Neural progenitor cell (in vitro differentiated cells): Measurements from ENCODE around the gene PCLAF. TPM values are rescaled to one million over a fixed set of nuclear protein-coding genes. Genes with fewer than 3 reads are reported as not detected.
A peak's percentile ranks its signal among the peaks of the same experiment; 100 is the strongest.

ENCODE experiments used
- DNase-seq: peaks from one replicate; pipeline ENCODE4 v3.0.0-alpha.2; 2016; ENCODE audit warnings: low spot score
- H2AFZ ChIP-seq: fragments of 200-600 bp; sonication (generic); replicated peaks from 2 replicates; pipeline ENCODE4 v1.6.1; 2016; ENCODE audit warnings: antibody characterized with exemption
- H3F3A ChIP-seq: fragments of 200-600 bp; sonication (generic); 2 replicates; pipeline ENCODE4 v1.6.1; 2016; ENCODE audit warnings: antibody characterized with exemption, low read depth
- H3K27ac ChIP-seq: fragments of 200-600 bp; sonication (generic); 2 replicates; pipeline ENCODE4 v1.5.1; 2016; ENCODE audit warnings: mild to moderate bottlenecking
- H3K27me3 ChIP-seq: fragments of 200-600 bp; sonication (generic); 2 replicates; pipeline ENCODE4 v1.6.1; 2016; ENCODE audit warnings: mild to moderate bottlenecking, moderate library complexity
- H3K36me3 ChIP-seq: fragments of 200-600 bp; sonication (generic); 2 replicates; pipeline ENCODE4 v1.5.1; 2016
- H3K4me1 ChIP-seq: fragments of 200-600 bp; sonication (generic); 2 replicates; pipeline ENCODE4 v1.6.1; 2016; ENCODE audit warnings: mixed run types
- H3K4me2 ChIP-seq: fragments of 200-600 bp; sonication (generic); 2 replicates; pipeline ENCODE4 v1.6.1; 2016
- H3K4me3 ChIP-seq: fragments of 200-600 bp; sonication (generic); 2 replicates; pipeline ENCODE4 v1.5.1; 2016
- H3K79me2 ChIP-seq: fragments of 200-600 bp; sonication (generic); 2 replicates; pipeline ENCODE4 v1.6.1; 2016; ENCODE audit warnings: low read depth
- H3K9ac ChIP-seq: fragments of 200-600 bp; sonication (generic); 2 replicates; pipeline ENCODE4 v1.6.1; 2016
- H3K9me3 ChIP-seq: fragments of 200-600 bp; sonication (generic); 2 replicates; pipeline ENCODE4 v1.5.1; 2016; ENCODE audit warnings: low read depth
- H4K20me1 ChIP-seq: fragments of 200-600 bp; sonication (generic); 2 replicates; pipeline ENCODE4 v1.6.1; 2016; ENCODE audit warnings: low read depth
- H3K27ac Mint-ChIP-seq: 3 replicates; pipeline ENCODE4 v1.8.0; 2021; ENCODE audit warnings: mixed read lengths
- H3K27me3 Mint-ChIP-seq: 2 replicates; pipeline ENCODE4 v1.8.0; 2022; ENCODE audit warnings: low read depth, mild to moderate bottlenecking, inconsistent platforms, moderate library complexity, mixed read lengths; ENCODE audit not compliant: insufficient read depth
- H3K36me3 Mint-ChIP-seq: 3 replicates; pipeline ENCODE4 v1.8.0; 2021; ENCODE audit warnings: mixed read lengths
- H3K4me1 Mint-ChIP-seq: 3 replicates; pipeline ENCODE4 v1.8.0; 2021; ENCODE audit warnings: mixed read lengths
- H3K4me3 Mint-ChIP-seq: 3 replicates; pipeline ENCODE4 v1.8.0; 2021; ENCODE audit warnings: mild to moderate bottlenecking, moderate library complexity, mixed read lengths
- H3K9me3 Mint-ChIP-seq: 3 replicates; pipeline ENCODE4 v1.8.0; 2020; ENCODE audit warnings: mixed read lengths
- CTCF ChIP-seq: fragments of 200-600 bp; sonication (generic); IDR thresholded peaks from 2 replicates; pipeline ENCODE4 v1.5.1; 2017; ENCODE audit warnings: antibody characterized with exemption, mild to moderate bottlenecking
- EZH2 ChIP-seq: fragments of 200-600 bp; sonication (generic); IDR thresholded peaks from 2 replicates; pipeline ENCODE4 v1.6.1; 2017; ENCODE audit warnings: antibody characterized with exemption, mild to moderate bottlenecking, moderate library complexity
- EZH2phosphoT487 ChIP-seq: fragments of 200-600 bp; sonication (generic); IDR thresholded peaks from 2 replicates; pipeline ENCODE4 v1.6.1; 2017; ENCODE audit warnings: antibody characterized with exemption
- total RNA-seq: library from RNA; depleted of rRNA; stranded (reverse); fragments of >200 nt; gene quantifications from 2 replicates; pipeline ENCODE4 v1.2.3, GENCODE V29; 2015; ENCODE audit warnings: low replicate concordance

The PCLAF gene
- total RNA-seq, result 119 and 220 TPM in 2 replicates

DNA sequence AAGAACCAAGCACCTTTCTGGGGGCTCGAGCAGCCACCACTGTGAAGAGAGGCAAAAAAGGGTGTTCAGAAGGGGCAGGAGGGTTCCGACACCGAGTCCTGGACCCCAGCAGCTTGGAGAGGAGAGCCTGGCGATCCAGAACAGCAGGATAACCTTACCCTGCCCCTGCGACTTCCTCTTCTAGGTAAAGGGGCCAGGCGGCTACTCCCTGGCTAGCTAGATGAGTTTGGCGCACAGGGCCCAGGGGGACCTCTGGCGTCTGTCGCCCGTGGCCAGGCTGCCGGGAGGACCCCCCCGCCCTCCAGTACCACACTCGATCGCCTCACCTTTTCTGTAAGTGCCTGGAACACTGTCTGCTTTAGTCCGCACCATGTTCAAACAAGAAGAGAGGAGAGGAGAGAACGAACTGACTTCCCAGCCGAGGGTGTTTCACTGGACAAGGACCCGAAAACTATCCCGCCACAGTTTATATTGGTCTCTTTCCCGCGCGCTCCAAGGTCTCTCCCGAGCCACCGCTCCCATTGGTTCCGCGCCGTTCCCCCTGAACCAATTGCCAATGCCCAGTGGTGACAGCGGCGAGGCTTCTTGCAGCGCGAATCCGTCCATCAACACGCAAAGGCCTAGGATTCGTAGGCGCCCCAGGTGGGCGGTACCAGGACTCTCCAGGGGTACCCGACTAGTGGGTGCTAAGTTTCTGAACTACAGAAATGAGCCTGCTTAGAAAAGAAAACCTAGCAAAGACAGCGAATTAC is at the start of gene PCLAF:
Gene PCLAF, minus strand, starts transcription at position 442 of the 752 bp plus-strand sequence. Its CDS starts 70 bp downstream, at position 372.
- TF ChIP-seq CTCF, result peak; percentile 6
- TF ChIP-seq EZH2, result no peak
- TF ChIP-seq EZH2phosphoT487, result no peak
- Histone ChIP-seq H3K9ac (peak within 1 kb of the TSS; percentile 40), H3K36me3 (peaks cover 4% of the 10 kb centered on the region), H2AFZ (peak within 1 kb of the TSS; percentile 79), H3K9me3 (no peaks in the 10 kb centered on the region), H3K27ac (no peak within 1 kb of the TSS), H3K4me2 (peak within 1 kb of the TSS; percentile 89), H4K20me1 (peaks cover 3% of the 10 kb centered on the region), H3F3A (peaks cover 21% of the 10 kb centered on the region), H3K27me3 (no peaks in the 10 kb centered on the region), H3K4me1 (peaks cover 14% of the 10 kb centered on the region), H3K4me3 (peak within 1 kb of the TSS; percentile 69), H3K79me2 (peaks cover 49% of the 10 kb centered on the region)
- Mint-ChIP-seq H3K4me3 (peak within 1 kb of the TSS; percentile 97), H3K27ac (peak within 1 kb of the TSS; percentile 47), H3K4me1 (peaks cover 31% of the 10 kb centered on the region), H3K27me3 (peaks cover 2% of the 10 kb centered on the region), H3K36me3 (peaks cover 4% of the 10 kb centered on the region), H3K9me3 (no peaks in the 10 kb centered on the region)
- peak; percentile 96 for DNase-seq

GRCh38 chr15:64430000-64430735 is 48.9 kb upstream of the PCLAF start:
- peaks cover 19% of the 10 kb centered on the region for H3K4me1 Mint-ChIP-seq
- no peaks in the 10 kb centered on the region for H3K9me3 Mint-ChIP-seq
- H3K4me3 Mint-ChIP-seq, result no peak overlapping the region
- Histone ChIP-seq H3K9me3 (no peaks in the 10 kb centered on the region), H3K27me3 (no peaks in the 10 kb centered on the region), H3K79me2 (no peaks in the 10 kb centered on the region), H4K20me1 (peaks cover 7% of the 10 kb centered on the region), H3K4me3 (no peak overlapping the region), H3F3A (peaks cover 21% of the 10 kb centered on the region), H3K9ac (peak overlapping the region; percentile 19), H2AFZ (no peak overlapping the region), H3K4me2 (peak overlapping the region; percentile 47), H3K36me3 (no peaks in the 10 kb centered on the region), H3K4me1 (peaks cover 17% of the 10 kb centered on the region), H3K27ac (peak overlapping the region; percentile 23)
- H3K27ac Mint-ChIP-seq, result no peak overlapping the region
- no peak for TF ChIP-seq EZH2
- TF ChIP-seq CTCF, result no peak
- TF ChIP-seq EZH2phosphoT487, result no peak
- H3K36me3 Mint-ChIP-seq, result peaks cover 6% of the 10 kb centered on the region
- peak; percentile 68 for DNase-seq
- no peaks in the 10 kb centered on the region for H3K27me3 Mint-ChIP-seq

DNA sequence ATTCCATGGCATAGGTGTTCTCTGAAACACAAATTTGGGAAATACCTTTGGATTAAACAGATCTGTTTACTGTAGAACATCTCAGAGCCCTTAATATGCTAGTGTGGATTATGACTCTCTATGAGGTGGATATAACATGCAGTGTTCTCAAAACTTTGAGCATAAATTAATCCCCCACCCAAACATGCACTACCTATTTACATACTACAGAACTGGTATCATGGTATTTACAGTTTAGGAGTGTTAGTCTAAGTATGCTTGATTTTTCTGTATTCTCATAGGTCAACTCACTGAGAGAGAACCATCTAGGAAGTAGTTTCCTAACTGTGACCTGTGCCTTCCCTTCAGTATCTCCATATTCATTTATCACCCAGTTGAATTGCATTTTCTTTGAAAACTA is 48.2 kb upstream of the PCLAF start:
- Mint-ChIP-seq H3K4me1 (peaks cover 19% of the 10 kb centered on the region), H3K36me3 (peaks cover 5% of the 10 kb centered on the region), H3K4me3 (no peak overlapping the region), H3K9me3 (no peaks in the 10 kb centered on the region), H3K27ac (no peak overlapping the region), H3K27me3 (no peaks in the 10 kb centered on the region)
- TF ChIP-seq EZH2phosphoT487 (no peak), EZH2 (no peak), CTCF (no peak)
- Histone ChIP-seq H3K4me1 (peaks cover 17% of the 10 kb centered on the region), H4K20me1 (peaks cover 7% of the 10 kb centered on the region), H3K27me3 (no peaks in the 10 kb centered on the region), H3K9me3 (no peaks in the 10 kb centered on the region), H3K4me2 (peak overlapping the region; percentile 47), H3K9ac (peak overlapping the region; percentile 19), H3K79me2 (no peaks in the 10 kb centered on the region), H3K4me3 (no peak overlapping the region), H3F3A (peaks cover 21% of the 10 kb centered on the region), H3K36me3 (no peaks in the 10 kb centered on the region), H3K27ac (no peak overlapping the region), H2AFZ (no peak overlapping the region)
- DNase-seq, result no peak
